NCI-H1436 (cell line): ENCODE measurements around the gene SUPT4H1.
A peak's percentile ranks its signal among the peaks of the same experiment; 100 is the strongest.

Experiments
- DNase-seq: peaks from one replicate; lab custom pipeline; 2025; lab: John Stamatoyannopoulos, UW

The SUPT4H1 gene

DNA sequence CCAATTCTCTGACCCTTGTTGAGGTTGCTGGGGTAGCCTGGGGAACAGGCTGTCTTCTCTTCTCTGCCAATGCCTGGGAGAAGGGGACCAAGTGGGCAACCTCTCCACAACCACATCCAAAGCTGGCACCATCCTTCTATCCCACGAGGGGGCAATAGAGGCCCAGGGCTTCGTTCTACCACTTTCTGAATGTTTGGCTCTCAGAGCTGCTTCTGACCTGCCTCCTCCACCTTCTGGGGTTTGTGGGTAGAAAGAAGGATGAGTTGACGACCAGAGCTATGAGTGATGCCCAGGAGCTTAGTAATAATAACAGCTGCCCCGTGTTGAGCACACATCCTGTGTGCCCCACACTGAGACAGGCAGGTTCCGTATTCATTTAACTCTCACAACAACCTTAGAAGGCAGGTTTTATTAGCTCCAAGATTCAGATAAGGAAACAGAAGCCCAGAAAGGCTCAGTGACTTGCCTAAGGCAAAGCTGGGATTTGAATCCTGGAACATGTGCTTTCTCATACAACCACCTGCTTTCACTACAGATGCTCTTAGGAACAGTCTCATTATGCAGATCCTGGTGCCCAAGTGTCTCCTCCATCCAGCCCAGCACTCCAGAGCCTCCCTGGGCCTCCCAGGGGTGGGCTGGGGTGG lies 34.5 kb downstream of the SUPT4H1 start:
- peak; percentile 56 for DNase-seq

- no peak for DNase-seq
Measured at GRCh38 chr17:58316260-58316960, 35.6 kb downstream of the SUPT4H1 start.

DNA sequence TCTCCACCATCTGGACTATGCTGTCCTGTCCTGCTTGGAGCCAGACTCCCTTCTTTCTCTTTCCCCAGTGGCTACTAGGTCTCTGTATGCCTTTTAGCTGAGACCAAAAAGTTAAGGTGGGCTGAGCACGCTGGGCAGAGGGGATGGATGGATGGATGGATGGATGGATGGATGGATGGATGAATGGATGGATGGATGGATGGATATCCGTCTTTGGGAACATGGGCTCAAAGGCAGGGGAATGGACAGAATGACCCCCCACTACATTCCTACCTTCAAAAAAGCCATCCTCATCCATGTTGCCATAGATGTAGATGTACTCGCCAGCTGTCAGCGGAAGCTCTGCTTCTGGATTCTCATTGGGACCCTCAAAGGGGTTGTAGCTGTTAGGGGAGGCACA lies 36.3 kb downstream of the SUPT4H1 start:
- no peak for DNase-seq

- no peak for DNase-seq
Measured at GRCh38 chr17:58315281-58315711, 36.7 kb downstream of the SUPT4H1 start.

GRCh38 chr17:58314706-58315015 lies 37.3 kb downstream of the SUPT4H1 start:
- no peak for DNase-seq

GRCh38 chr17:58313815-58314705 lies 37.9 kb downstream of the SUPT4H1 start:
- DNase-seq = no peak

DNA sequence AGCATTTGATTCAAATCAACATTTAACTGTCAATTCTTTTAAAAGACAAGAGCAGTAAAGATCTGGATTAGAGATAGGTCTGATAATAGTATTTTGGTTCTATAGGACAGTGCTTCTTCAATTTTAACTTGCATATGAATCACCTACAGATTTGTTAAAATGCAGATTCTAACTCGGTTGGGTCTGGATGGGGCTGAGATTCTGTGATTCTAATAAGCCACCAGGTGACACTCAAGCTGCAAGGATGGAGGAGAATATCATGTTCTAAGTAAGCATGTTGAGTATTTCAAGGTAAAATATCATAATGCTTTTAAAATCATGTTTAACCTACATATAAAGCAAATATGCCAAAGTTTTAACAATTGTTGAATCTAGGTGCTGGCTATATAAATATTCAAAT lies 39.2 kb downstream of the SUPT4H1 start:
- no peak for DNase-seq

- DNase-seq = no peak
Measured at GRCh38 chr17:58312021-58312630, 39.9 kb downstream of the SUPT4H1 start.

- DNase-seq = no peak
Measured at GRCh38 chr17:58311429-58311894, 40.5 kb downstream of the SUPT4H1 start.

DNA sequence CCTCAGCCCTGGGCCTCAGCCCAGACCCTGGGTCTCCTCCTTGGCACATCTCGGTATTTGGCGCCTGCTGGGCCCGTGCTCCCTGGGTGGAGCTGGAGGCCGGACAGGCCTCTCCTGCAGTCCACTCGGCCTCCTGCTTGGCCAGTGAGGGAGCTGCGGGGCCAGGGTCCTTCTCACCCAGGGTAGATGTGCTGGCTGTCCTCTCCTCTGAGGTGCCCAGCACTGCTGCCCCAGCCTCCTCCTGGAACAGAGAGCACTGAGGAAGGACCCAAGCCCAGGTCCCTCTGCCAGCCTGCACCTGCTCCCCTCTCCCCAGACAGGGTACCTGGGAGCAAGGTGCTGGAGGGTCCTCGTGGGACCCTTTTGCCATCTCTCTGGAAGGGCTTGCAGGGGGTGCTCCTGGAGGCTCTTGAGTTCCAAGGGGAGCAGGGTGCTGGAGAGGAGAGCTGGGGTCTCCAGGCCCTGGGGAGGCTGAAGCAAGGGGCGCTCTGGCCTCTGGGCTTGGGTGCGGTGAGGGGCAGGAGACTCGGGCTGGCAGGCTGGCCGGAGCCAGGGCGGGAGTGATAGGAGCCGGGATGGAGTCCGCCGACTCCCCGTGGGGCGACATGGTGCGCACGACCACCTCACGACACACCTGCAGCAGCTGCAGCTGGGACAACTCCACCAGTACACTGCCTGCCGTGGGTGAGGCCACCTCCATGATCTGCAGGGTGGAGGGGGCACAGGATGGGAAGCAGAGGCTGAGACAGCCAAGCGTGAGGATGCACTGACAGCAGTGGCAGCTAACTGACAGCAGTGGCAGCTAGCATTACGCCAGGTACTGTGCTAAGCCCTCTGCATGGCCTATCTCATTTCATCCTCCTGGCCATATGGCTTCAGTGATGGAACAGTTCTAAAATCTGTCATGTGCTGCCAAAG lies 41.2 kb downstream of the SUPT4H1 start:
- no peak for DNase-seq

- no peak for DNase-seq
Measured at GRCh38 chr17:58309918-58310259, 42.1 kb downstream of the SUPT4H1 start.

- DNase-seq = no peak
Measured at GRCh38 chr17:58308985-58309917, 42.8 kb downstream of the SUPT4H1 start.

DNA sequence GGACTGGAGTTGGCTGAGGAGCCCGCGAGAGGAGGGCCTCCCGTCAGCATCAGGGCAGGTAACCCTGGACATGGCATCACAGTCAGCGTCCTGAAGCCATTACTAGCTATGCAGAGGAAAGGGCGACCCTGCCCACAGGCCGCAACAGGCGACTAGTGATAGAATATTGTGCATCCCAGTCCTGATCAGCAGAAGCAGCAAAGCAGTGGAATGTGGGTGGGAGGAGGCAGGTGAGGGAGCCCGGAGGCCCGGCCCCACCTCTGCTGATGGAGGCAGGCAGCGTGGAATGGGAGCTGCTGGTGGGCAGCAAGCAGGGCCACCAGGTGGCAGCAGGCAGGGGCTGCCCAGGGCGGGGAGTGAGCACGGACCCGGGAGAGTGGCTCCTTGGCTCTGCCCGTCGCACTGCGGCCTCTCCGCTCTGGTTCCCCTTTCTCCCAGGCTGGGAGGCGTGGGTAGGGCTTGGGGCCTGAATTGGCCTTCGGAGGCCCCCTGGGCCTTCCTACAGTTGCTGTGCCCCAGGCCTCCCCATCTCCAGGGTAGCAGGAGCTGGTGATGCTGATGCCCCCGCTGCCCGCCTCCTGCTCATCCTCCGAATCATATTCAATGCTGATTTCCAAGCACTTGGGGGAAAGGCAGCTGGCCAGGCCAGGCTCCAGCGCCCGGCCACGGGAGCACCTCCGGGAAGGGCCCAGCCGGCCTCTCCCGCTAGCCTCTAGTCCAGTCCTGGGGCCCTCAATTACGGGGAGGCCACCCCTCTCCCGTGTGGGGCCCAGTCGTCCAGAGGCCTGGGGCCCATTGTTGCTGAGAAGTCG lies 43.6 kb downstream of the SUPT4H1 start:
- DNase-seq = no peak

DNA sequence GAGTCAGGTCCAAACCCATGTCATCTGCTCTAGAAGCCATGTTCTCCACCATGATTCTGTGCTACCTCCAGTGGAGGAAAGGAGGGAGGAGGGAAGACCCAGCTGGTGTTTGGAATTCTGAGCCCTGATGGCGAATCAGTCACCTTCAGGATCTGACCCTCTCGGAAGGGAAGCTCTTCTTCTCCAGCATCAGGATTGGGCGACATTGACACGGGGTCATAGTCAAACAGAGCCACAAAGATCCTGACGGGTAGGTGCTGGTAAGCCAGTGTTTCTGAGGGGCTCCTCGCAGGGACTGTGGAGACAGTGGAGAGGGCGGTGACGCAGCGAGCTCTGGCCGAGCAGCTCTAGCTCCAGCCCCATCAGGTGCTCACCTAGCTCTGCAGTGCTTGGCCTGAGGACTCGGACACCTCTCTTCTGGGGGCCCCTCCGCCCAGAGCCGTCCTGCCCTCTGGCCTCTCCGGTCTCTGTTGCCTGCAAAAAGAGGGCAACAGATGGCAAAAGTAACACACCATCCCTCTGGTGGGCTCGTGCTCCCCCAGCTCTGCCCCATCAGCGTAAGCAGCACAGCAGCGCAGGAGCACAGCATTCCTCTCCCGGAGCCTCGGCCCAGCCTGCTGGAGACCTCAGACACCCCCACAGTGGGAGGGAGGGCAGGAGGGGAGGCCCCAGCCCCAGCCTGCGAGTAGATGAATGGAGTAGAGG lies 44.4 kb downstream of the SUPT4H1 start:
- no peak for DNase-seq

GRCh38 chr17:58306131-58306951 lies 45.7 kb downstream of the SUPT4H1 start:
- no peak for DNase-seq

DNA sequence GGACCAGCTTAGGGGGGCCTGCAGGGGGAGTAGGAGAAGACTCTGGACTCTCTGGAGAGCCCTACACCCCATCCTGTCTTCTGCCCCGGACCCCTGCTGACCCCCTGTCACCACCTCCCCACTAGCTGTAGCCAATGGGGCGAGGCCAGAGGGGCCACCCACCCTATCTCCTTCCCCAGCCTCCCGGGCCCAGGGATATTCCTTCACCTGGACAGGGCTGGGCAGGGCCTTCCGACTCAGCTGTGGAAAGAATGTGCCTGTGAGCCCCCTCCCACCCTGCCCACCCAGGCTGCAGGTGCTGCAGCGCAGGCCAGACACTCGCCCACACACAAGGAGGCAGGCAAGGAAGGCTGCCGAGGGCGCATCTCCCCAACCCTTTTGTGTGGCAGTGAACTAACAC lies 46.4 kb downstream of the SUPT4H1 start:
- DNase-seq = no peak

DNA sequence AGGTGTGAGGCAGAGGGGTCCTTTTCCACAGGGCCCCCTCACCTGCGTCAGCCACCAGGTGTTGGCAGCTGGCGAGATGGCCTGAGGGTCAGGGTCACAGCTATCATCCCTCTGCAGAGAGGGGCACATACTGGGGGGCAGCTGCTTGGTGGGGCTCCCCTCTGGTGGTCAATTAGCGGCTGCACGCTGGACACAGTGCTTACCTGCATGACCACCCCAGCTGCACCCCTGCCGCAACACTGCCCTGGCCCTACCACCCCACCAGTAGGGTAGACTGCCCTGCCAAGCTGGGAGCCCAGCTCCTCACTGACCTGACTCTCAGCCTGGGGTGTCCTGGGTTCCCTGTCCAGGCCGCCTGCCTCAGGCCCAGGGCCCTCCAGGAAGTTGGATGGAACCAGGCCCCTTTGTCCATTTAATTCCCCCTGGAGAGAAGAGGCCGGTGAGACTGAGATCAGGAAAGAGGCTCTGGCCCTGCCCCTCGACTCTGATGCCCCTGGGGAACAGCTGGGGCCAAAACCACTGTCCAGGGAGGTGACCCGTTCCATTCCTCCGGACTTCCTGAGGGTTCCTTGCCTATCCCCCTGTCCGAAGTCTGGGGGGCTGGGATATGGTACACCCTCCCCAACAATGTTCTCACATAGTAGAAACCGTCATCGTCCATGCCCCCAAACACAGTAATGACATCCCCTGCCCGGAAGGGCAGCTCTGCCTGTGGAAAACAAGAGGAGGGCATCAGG lies 47.1 kb downstream of the SUPT4H1 start:
- no peak for DNase-seq
